HG02623 (cell line): Measurements from ENCODE around the gene NDUFA6.
"Not testable (repeated sequence)": the region's sequence is repeated elsewhere in the genome, so short reads cannot be mapped to it uniquely, and the experiment has no call there.

Experiments
- ATAC-seq: cut with Tn5 transposase; IDR thresholded peaks from one replicate; pipeline ENCODE4 v1.9.1; 2021; ENCODE audit warnings: moderate library complexity; ENCODE audit not compliant: unreplicated experiment

The NDUFA6 gene

DNA sequence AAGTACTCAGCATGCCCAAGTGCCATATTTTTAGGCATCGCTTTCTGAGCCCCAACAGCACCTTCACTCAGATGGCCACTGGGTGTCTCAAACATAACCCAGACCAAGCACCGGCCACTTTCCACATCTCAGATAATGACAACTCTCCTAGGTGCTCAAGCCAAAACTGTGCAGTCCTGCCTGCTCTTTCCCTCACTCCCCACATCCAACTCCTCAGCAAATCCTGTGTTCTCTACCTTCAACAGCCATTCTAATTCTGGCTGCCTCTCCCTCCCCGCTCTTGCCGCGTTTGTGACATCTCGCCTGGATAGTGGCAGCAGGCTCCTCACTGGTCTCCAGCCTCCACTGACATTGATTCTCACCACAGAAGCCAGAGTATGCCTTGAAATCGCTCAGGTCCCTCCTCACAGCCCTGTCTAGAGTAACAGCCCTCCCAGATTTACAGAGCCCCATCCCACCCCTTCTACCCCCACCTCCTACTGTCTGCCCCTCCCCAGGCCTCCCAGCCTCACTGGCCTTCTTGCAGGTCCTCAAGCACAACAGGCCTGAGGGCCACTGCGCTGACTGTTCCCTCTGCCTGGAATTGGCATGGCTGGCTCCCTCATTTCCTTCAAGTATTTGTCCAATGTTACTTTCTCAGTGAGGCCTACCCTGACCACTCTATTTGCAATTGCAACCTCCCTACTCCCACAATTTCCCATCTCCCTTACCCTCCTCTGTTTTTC lies 17.8 kb downstream of the NDUFA6 start:
- ATAC-seq, result no peak

DNA sequence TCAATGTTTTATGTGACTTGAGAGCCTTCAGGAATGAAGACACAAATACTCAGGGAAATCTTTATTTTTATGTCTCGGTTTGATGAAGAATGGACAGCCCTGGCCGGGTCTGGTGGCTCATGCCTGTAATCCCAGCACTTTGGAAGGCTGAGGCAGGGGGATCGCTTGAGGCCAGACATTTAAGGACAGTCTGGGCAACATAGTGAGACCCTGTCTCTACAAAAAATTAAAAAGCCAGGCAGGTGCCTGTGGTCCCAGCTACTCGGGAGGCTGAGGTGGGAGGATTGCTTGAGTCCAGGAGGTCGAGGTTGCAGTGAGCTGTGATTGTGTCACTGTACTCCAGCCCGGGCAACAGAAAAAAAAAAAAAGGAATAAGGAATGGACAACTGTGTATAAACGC lies 19.1 kb downstream of the NDUFA6 start:
- ATAC-seq, result not testable (repeated sequence)

DNA sequence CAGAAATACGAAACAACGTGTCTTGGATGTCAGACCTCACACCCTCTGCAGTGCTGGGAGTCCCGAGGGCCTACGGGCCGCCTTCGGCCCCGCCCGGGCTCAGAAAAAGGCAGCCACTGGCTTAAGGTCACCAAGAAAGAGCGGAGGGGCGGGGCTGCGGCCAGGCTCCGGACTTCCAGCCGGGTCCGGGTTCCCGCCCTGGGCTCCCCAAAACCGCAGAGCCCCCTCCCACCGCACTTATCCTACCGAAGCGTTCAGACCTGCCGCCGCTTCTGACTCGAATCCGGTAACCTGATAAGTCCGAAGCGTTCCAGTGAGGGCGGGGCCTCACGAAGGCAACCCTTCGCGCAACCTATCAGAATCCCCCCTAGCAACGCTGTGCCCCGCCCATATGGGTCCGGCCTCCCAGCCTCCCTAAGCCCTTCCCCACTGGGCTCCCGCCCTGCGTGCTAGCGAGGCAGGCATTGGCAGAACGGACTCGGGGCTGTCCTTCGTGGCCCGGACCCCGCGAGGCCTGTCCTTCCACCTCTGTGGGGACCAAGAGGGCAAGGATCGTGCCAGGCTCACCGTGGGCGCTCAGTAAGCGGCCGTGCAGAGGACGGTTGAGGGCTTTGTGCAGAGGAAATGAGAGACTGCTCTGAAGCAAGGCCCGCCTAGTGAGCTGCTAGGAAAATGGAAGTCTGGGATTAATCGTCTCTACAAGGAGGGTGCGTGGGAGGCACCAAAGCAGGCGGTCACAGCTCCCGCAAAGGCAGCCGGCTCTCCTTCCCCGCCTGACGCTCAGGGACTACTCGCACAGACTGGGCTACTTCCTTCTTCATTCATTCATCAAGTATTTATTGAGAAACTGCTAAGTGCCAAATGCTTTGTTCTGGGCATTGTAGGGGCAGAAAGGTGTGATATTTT lies 19.8 kb downstream of the NDUFA6 start, which contains the start of gene NAGA:
NAGA (minus strand) TSS at position 296 of the 906 bp plus-strand sequence. CDS start 515 bp downstream, outside the sequence.
- peak; percentile 88 for ATAC-seq

DNA sequence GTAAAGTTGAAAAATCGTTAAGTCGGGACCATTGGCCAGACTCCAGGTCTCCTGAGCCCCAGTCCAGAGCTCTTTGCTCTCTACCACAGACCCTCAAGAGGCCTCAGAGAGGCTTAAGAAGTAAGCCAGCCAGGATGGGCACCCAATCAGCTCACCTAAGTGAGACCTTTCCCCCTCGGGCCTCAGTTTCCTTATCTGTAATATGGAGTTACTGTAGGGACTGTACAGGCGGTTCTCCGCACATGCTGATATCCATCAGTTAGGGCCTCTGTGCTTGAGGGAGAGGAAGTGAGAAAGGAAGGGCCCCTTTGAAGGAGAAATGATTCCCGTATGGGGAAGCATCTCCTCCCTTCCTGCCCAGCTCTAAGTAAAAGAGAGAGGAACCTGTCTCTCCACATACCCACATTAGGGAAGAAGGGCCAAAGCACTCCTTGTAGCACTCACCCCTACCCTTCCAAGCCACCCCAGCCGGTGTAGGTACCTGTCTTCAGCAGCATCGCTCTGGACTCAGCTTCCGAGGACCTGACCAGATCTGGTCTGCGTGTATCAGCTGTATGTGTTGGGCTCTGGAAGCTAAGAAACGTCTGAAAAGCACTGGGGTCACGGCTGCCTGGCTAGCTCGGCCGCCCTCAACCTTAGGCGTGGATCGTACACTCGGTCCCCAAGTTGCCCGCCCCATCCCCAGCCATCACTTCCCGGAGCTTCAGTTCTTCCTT lies 20.6 kb downstream of the NDUFA6 start:
- ATAC-seq, result no peak

DNA sequence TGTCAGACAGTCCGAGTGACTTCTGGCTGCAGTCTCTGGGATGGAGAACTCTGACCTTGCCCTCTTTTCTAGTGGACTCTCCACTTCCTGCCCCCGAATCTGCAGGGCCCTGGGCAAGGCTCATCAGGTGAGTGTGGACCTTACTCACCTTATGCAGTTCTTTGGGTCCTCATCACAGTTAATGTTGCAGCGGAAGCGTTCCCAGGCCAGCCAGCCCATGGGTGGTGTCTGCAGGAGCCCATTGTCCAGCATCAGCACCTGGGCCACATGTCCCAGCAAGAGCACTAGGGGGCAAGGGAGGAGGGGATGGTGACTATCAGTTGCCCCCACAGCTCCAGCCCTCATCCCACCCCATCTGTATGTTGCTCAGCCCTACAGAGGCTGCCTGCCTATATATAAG lies 22.3 kb downstream of the NDUFA6 start:
- no peak for ATAC-seq

DNA sequence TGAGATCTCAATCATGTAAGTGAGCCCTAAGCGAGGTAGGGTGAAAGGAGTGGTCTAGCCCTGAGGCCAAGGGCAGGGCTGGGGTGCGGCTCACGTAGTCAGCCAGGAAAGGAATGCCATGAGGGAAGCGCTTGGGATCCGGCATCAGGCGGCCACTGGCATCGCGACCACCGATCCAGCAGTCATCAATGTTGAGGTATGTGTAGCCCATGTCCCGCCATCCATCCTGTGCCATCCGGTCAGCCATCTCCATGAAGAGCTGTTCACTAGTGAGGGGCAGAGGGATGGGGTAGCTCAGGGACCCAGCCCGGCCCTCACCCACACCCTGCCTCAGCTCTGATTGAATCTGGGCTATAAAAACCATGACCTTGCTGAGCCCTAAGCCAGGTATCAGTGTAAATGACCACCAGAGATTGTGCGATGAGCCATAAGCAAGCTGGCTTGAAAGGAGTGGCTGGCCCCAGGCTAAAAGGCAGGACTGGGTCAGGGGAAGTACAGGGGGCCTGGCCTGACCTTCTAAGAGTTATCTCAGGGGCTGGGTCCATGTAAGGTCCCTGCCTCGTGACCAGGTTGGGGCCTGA lies 22.8 kb downstream of the NDUFA6 start:
- no peak for ATAC-seq

DNA sequence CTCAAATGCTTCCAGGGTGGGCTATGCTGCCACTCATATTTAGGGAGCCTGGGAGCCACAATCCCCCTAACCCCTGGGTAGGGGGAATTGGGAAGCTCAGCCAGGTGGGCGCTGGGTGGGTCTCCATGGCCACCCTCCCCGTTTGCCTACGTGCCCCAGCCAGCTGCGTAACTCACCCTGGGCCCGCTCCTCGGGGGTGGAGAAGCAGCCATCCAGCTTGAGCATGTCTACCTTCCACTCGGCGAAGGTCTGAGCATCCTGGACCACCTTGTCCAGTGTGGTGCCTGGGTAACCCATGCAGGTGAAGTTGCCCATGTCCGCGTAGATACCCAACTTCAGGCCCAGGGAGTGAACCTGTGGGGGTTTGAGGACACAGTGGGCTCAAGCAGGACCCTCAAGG lies 23.6 kb downstream of the NDUFA6 start:
- ATAC-seq, result no peak

DNA sequence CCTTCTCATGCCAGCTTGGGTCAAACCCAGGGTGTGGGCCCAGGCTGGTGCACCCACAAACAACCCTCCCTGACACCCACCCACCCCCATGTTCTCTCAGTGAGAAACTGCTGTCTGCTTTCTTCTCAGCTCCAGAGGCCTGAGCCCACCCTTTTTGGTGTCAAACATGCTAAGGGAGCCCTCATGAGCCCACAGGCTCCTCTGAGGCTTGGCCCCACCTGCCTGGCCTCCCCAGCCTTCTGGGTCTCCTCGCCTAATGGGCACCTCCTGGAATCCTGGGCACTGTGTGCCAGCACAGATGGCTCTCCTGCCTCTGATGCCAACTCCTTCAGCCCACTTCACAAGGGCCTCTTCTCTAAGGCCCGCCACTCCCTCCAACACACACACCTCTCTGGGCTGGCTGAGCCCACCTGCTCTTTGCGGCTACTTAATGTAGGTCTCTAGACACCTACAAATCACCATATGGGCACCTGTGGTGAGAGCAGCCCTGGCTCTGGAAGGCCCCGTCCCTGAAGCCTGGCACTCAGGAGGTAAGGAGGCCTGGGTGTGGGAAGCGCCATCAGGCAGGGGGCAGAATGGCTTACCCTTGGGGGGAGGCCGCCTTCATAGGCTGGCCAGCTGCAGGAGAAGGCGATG lies 24.3 kb downstream of the NDUFA6 start:
- no peak for ATAC-seq

DNA sequence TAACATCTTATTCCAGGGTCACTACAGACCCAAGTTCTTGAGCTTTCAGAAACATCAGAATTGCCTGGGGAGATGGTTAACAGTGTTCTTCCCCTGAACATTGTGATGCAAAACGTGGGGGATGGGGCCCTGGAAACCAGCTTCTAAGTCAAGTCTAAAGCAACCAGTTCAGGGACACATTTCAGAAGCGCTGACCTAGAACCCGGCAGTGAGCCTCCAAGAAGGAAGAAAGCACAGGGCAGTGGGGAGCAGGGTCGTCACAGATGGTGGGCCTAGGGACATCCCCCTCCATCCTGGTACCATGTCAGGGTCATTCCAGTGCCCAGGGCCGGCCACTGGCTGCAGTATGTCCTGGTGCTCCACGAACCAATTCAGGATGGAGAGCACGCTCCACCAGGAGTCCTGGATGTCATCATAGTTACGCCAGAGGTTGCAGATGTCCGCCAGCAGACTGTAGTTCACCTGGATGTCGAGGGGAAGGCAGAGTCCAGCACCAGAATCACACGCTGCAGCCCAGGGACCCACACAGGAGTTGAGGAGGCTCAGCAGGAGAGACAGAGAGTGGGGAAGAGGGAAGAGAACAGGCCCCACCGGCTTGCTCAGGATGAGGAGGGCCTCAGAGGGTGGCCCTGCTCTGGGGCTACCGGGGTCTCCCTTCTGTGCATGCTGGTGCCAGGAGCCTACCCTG lies 25.0 kb downstream of the NDUFA6 start:
- no peak for ATAC-seq

DNA sequence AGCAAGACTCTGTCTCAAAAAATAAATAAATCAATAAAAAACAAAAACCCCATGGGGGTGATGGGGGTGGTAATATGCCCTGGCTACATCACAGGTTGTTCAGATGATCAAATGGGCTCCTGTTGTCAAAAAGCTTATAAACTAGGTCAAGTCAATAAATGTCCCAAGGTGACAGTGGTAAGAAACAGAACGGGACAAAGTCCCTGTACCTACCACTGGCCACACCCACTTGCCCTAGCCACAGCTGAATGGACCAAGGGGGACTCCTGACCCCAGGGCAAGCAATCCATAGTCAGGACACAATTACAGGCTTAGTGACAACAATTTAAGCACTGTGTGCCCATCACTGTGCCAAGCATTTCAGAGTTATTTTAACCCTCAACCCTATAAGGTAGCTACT lies 25.9 kb downstream of the NDUFA6 start:
- no peak for ATAC-seq

DNA sequence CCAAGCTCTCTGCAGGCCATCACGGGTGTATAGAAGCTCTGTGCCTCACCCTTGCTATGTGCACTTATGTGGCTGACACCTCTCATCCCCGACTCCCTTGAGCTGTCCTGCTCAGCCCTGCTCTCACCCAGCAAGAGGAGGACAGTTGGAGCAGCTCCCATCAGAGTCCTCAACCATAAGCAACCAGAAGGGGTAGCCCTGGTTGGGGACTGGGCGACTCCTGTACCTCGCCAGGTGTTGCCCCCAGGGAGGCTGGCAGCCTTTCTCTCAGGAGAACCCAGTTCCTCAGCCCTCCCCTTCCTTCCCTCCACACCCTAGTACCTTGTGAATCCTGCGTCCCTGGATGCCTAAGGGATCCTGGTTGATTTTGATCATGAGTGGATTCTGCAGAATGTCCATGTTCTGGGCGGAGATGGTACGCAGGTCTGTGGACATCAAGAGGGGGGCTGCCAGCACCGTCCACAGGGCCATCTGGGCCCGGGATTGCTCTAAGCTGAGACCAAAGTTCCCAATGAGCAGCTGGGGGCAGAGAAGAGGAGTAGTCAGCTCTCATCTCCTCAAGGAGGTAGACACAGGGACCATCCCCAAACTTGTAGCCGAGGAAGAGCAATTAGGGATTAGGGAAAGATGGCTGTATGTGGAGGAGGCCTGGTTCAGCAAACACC lies 27.9 kb downstream of the NDUFA6 start:
- ATAC-seq, result no peak

DNA sequence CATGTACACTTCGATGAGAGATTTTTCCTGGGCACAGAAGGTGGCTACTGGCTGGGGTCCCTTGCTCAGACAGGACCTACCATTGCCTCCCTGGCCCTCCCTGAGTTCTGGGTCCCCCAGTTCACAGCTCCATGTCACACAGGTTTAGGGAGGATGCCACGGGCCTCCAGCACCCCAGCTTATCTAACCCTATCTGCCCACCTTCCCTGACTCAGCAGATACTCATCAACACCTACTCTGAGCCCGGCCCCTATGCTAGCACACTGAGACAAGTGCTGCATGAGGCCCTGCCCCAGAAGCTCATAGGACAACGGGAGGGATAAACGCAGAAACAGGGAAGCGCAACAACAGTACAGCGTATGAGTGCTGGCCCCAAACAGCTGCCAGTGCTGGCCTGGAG lies 29.5 kb downstream of the NDUFA6 start:
- no peak for ATAC-seq

DNA sequence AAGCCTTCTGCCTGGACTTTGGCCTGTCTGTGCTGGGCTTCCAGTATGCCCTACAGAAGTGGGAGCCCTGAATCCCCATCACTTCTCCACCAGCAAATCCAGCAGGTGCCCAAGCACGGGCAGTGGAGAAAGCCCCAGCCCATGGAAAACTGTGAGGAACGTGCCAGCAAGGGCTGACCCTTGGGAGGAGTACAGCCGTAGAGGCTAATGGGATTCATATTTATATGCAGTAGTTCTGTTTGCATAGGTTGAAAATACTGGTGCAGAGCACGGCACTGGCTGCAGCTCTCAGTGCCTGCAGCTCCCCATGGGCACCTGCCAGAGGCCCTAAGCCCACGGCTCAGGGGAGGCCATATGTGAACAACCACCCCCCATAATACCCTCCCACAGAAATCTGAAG lies 30.1 kb downstream of the NDUFA6 start:
- no peak for ATAC-seq

DNA sequence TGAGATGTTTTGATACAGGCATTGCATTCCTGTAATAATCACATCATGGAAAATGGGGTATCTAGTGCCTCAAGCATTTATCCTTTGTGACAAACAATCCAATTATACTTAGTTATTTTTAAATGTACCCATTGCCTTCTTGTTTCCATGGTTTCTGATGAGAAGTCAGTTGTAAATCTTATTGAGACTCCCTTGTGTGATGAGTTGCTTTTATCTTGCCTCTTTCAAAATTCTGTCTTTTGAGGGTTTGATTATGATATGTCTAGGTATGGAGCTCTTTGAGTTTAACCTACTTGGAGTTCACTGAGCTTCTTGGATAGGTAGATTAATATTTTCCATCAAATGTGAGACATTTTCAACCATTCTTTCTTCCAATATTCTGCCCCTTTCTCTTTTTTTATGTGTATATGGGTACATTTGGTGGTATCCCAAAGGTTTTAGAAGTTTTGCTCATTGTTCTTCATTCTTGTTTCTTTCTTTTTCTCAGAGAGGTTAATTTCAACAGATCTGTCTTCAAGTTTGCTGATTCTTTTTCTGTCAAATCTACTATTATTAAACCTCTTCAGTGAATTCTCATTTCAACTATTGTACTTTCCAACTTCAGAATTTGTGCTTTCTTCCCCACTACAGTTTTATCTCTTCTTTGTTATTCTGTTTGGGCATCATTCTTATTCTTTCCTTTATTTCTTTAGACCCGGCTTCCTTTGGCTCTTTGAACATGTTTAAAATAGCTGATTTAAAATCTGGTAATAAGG lies 33.6 kb downstream of the NDUFA6 start:
- ATAC-seq, result no peak

DNA sequence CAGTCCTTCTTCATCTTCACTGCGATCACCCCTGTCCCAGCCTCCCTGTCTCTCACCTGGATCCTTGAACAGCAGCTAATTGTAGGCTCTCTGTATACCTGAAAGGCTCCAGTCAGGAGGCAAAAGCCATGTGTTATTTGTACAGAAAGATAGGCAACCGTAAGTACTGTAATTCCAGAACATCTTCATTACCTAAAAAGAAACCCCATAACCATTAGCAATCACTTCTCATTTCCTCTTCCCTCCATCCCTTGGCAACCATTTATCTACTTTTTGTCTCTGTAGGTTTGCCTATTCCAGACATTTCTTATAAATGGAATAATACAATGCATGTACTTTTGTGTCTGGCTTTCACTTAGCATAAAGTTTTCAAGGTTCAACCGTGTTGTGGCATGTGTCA lies 37.8 kb downstream of the NDUFA6 start:
- no peak for ATAC-seq

DNA sequence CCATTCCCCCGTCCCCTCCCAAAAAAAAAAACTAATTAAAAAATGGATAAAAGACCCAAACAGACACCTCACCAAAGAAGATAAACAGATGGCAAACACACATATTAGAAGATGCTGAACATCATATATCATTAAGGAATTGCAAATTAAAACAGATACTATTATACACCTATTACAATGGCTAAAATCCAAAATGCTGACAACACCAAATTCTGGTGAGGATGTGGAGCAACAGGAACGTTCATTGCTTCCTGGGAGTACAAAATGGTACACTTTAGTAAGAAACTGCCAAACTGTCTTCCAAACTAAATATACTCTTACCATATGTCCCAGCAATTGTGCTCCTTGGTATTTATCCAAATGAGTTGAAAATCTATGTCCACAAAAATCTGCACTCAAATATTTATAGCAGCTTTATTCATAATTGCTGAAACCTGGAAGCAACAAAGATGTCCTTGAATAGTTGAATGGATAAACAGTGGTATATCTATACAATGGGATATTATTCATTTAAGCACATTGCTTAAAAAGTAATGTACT lies 39.9 kb downstream of the NDUFA6 start:
- no peak for ATAC-seq

DNA sequence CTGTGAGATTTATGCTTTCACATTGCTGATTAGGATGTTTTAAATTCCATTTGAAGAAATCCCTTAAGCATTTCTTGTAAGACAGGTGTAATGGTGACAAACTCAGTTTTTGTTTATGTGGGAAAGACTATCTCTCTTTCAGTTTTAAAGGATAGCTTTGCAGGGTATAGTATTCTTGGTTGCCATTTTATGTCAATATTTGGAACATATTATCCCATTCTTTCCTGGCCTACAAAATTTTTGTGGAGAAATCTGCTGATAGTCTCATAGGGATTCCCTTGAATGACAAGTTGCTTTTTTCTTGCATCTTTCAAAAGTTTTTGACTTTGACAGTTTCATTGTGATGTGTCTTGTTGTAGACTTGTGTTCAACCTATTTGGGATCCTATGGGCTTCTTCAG lies 48.8 kb downstream of the NDUFA6 start:
- ATAC-seq, result no peak

DNA sequence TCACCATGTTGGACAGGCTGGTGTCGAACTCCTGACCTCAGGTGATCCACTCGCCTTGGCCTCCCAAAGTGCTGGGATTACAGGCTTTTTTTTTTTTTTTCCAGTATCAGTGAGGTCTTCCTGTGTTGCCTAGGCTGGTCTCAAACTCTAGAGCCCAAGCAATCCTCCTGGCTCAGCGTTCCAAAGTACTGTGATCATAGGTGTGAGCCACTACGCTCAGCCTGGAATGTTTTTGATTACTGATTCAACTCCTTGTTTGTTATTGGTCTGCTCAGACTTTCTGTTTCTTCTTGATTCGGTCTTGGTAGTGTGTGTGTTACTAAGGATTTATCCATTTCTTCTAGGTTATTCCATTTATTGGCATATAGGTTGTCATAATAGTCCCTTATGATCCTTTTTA lies 51.3 kb downstream of the NDUFA6 start:
- ATAC-seq, result no peak
